NCI-H2227 treated with DMSO at 0.1 percent for 48 hours (cell line): ENCODE data around the gene TRIM47.
A peak's percentile ranks its signal among the peaks of the same experiment; 100 is the strongest.

Source experiments
- DNase-seq: peaks from one replicate; lab custom pipeline; 2025; lab: John Stamatoyannopoulos, UW

Gene TRIM47, protein sequence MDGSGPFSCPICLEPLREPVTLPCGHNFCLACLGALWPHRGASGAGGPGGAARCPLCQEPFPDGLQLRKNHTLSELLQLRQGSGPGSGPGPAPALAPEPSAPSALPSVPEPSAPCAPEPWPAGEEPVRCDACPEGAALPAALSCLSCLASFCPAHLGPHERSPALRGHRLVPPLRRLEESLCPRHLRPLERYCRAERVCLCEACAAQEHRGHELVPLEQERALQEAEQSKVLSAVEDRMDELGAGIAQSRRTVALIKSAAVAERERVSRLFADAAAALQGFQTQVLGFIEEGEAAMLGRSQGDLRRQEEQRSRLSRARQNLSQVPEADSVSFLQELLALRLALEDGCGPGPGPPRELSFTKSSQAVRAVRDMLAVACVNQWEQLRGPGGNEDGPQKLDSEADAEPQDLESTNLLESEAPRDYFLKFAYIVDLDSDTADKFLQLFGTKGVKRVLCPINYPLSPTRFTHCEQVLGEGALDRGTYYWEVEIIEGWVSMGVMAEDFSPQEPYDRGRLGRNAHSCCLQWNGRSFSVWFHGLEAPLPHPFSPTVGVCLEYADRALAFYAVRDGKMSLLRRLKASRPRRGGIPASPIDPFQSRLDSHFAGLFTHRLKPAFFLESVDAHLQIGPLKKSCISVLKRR

DNA sequence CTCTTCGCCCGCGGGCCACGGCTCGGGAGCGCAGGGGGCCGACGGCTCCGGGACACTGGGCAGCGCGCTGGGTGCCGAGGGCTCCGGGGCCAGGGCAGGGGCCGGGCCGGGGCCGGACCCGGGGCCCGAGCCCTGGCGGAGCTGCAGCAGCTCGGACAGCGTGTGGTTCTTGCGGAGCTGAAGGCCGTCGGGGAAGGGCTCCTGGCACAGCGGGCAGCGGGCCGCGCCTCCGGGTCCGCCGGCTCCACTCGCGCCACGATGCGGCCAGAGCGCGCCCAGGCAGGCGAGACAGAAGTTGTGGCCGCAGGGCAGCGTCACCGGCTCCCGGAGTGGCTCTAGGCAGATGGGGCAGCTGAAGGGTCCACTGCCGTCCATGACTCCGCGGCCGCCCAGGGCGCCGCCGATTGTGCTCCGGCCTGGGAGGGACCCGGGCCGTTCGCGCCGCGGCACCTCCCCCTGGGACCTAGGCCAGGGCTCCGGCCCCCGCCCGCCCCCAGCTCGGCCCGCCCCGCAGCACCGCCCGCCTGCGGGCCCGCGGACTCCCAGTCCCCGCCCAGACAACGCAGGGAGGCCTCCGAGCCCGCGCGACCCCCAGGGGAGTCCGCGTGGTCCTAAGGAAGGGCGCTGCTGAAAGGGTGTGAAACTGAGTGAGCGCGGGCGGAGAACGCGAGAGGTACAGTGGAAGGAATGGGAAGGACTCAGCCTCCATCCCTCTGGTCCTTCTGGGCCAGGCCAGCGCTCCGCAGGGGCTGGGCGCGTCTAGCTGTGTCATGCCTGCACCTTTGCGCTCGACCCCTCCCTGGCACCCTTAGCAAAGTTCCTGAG, at the start of gene TRIM47:
TRIM47 (minus strand) TSS at position 408 of the 825 bp plus-strand sequence; CDS start at position 375, 33 bp downstream.
- DNase-seq, result no peak

DNA sequence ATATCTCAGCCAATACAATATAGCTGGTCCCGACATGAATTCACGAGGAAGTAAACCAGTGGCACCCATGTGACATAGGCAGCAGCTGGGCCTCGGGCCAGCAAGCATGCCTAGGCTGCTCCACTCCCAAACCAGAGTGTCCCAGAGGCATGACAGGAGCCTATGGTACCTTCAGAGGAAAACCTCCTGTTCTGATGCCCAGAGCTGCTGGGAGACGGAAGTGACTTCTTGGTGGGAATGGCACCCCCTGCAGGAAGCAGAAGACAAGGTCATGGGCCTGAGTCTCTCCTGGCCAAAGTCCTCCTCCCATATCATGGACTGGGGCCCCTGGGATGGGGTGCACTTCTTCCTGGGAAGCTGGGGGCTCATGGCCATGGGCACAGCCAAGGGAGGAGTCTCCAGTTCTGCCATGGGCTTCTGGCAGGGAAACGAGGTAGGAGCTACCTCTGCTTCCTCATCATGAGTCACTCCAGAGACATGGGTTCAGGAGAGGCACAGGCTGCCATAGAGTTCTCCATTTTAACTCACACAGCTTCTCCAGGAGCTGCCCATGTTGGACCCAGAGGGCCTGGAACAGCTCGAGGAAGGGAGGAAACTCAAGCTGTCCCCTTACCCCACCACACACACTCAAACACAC, 49.0 kb upstream of the TRIM47 start:
- DNase-seq, result no peak

DNA sequence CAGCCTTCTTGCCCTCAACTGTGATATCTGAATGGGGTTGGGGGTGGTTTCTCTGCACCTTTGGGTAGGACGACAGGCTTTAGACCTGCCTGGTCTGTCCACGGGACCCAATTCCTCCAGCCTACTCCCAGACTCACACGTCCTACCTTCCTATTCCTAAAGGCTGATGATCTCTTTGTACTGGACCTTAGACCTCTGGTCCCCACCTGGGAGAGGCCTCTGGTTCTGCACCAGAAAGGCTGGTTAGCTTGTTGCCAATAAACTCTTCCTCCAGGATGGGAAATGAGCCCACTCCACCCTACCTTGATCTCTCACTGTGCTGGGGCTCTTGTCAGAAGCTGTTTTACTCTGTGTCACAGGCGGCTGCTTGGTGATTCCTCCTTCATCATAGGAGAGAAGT, 48.1 kb upstream of the TRIM47 start:
- no peak for DNase-seq

DNA sequence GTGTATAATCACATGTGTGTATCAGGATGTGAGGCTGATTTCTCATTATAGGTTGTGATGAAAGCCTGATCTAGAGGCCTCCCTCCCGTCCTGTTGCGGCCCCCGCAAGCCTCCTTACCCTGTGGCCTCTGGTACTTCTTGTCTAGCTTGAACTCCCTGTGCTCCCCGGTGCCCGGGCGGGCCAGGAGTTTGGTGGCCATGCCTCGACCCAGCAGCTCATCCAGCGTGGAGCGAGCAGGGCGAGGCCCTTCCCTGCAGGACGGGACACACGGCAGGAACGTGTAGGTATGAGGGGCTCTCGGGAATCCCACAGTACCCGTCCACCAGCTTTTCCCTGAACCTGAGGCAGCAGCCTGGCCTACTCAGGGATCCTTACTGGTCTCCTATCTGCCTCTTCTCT, 47.5 kb upstream of the TRIM47 start:
- DNase-seq, result no peak

DNA sequence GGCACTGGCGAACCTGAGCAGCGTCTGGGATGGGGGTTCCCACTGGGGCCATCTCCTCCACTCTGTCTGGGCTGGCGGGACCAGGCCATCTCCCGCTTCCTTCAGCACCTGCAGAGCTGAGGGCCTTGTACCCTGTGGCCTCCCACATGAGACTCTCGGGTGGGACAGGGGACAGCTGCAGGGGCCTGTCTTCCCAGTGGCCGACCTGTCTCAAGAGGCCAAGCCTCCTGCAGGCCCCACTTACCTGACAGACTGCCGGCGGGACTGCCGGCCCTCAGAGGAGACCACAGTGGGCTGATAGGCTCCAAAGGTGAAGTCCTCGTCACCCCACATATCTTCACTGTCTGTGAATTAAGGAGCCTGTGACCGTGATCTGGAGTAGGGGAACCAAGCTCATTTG, 46.7 kb upstream of the TRIM47 start:
- DNase-seq, result no peak

DNA sequence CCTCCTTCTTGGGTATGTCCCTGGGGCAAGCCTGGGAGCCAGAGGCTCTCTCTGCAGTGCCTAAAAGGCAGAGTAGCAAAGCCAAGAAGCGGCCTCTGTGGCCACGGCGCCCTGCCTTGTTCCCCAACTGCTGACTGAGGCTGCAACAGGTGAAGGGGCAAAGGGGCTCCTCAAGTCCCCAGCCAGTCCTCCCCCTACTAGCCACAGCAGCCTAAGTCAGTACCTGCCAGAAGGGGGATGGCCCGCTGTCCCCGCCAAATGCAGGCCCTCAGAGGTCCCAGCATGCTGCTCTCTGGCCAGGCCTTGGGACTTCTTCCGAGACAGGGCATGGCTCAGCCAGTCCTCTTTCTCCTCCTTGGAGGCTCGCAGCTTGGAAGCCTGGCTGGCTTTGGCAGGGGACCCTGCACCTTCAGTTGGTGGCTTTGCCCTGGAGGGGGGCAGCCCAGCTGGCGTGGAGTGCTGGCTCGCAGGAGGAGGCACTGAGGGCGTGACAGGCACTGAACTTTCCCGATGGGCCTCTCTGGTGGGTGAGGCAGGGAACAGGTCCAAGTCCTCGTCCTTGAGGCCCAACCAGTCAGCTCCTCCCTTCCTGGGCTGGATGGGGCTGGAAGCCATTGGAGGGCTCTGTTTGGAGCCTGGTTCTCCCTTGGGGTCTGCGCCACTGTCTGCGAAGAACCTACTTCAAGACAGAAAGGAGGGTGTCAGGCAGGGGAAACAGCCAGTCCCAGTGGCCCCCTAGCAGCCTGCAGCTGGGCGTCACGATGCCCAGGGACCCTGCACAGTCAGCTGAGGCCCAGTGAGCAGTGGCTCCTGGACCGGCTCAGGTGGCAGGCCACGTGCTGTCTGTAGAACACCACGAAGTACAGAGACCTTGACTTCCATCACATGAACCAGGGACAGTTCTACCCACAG, 44.8 kb upstream of the TRIM47 start:
- no peak for DNase-seq

DNA sequence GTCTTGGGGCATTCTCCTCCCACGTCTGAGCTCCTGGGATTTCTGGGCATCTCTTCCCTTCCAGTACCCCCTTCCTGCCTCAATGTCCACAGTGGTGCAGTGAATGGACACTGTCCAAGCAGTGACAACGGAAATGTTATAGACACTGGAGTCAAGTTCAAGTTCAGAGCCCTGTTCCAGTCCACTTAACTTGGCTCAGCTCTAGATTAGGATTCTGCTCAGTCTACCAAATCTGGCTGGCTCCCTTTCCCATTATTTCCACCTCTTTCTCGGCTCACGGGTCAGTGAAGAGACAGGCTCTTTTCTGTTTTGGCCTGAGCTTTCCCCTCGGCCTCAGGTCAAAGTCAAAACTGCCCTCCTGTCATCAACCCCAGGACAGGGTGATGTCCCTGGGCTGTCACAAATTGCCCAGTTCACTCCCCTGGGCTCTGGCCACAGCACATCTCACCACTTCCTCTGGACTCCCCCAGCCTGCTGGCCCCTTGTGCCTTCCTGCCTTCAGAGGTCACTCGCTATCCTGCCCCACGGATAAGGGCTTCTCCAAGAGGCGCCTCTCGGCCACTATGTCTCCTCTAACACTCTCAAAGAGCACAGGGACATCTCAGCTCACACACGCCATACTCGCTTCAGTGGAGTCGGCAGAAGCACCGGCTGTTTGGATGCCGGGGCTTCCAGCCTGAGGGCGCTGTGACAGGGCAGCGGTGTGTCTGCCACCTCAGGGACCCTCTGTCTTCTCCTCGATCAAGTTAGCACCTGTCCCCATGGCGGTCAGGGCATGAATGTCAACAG, 44.0 kb upstream of the TRIM47 start:
- no peak for DNase-seq

DNA sequence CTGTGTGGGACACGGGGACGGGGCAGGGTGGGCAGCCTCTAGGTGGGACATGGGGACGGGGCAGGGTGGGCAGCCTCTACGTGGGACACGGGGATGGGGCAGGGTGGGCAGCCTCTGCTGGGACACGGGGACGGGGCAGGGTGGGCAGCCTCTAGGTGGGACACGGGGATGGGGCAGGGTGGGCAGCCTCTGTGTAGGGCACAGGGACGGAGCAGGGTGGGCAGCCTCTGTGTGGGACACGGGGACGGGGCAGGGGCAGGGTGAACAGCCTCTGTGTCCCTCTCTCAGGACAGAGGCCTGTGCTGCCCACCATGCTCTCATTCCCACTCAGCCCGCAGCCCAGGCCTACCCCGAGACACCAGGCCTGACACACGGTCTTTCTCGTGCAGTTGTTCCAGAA, 43.2 kb upstream of the TRIM47 start:
- no peak for DNase-seq

DNA sequence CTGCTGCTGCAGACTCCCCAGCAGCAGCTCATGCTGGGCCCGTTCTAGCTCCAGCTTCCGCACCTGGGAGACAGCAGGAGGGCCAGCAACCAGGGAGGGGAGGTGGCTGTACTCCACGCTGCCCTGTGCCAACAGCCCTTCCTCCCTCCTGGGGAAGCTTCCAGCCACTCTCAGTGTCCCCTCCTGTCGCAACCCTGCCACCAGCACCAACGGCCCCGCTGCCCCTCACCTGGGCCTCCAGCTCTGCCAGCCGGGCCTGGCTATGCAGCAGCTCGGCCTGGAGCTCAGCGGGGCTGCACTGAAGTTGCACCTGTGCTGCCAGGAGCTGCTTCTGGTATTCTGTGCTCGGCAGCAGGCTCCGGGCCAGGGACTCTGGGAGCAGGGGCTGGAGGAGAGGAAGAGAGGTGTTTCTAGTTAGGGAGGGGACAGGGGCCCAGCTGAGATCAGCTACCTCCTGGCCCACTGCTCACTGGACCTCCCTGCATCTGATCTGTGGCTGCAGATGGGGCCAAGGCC, 41.7 kb upstream of the TRIM47 start:
- no peak for DNase-seq

DNA sequence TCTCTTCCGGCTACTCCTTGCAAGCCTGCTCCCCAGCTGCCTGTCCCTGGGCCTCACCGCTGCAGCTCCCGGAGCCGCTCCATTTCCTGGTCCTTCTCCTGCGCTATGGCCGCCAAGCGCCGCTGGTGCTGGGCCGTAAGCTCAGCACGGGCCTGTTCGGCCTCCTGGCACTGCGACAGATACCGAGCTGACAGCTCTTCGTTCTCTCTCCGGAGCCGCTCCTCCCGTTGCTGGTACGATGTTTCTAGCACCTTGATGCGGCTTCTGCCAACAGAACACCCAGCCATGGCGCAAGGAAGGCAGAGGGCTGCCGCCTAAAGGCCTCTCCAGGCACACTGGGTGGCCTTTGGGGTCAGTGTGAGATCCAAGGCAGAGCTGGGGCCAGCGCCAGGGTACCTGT, 41.2 kb upstream of the TRIM47 start:
- DNase-seq, result no peak

DNA sequence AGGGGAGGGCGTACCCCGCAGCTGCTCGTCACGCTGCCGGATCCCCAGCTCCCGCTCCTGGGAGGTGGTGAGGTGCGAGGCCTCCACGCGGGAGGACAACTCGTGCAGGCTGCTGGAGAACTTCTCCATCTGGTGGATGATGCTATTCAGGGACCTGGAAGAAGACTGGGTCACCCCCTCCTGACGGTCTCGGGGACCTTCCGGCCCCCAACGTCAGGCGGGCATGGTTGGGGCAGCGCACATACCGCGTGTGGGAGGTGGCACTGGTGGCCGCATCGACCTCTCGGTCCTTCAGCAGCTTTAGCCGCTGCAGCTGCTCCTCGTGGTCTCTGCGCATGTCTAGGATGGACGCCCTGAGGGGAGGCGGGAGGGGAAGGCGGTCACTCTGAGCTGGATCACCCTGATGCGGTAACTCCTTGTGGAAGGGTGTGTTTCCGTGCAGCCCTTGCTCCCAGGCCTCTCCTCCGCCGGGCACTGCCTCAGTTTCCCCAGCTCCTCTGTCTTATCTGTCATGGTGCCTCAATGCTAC, 39.6 kb upstream of the TRIM47 start:
- no peak for DNase-seq

DNA sequence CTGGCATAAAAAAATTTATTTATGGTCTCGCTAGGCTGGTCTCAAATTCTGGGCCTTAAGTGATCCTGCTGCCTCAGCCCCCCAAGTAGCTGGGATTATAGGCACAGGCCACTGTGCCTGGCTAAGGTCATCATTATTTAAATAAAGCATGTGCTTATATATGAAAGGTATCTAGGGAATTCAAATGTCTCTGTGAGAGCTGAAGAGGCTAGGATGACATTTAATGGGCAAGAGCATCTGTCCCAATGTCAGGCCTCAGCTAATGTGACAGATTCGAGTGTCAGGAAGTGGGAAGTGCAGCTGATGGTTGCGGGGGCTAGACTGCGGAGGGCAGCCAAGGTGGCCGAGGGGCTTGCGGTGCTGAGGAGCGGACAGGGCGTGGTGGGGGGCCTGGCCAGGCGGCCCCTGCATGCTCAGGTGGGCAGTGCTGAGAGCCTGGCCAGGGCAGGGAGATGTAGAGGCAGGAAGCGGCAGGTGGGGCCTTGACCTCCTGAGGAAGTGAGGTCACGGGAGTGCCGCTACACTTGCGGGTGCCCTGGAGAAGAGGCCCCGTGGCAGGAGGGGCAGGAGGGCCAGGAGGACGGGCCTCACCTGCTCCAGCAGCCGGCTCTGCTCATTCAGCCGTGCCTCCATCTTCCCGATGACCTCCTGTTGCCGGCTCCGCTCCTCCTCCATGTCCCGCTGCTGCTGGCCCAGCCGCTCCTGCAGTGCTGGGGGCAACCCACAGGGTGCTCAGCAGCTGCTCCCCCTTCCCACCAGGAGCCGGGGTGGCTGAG, 38.9 kb upstream of the TRIM47 start:
- DNase-seq, result no peak

DNA sequence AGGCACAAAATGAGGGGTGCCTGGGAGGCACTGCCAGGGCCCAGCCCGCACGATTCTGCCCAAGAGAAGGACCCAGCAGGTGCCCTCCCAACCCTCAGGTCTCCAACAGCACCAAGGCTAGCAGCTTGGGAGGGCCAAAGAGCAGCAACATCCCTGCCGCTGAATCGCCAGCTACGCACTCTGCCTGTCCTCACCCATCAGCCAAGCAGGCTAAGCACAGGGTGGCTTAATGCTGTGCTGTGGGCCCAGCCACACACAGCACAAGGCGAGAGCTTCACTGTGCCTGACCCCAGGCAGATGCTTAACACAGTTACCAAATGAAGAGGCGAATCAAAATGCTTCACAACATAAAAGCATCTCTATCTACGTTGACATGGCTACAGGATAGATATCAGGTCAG, 36.9 kb upstream of the TRIM47 start:
- DNase-seq, result no peak

DNA sequence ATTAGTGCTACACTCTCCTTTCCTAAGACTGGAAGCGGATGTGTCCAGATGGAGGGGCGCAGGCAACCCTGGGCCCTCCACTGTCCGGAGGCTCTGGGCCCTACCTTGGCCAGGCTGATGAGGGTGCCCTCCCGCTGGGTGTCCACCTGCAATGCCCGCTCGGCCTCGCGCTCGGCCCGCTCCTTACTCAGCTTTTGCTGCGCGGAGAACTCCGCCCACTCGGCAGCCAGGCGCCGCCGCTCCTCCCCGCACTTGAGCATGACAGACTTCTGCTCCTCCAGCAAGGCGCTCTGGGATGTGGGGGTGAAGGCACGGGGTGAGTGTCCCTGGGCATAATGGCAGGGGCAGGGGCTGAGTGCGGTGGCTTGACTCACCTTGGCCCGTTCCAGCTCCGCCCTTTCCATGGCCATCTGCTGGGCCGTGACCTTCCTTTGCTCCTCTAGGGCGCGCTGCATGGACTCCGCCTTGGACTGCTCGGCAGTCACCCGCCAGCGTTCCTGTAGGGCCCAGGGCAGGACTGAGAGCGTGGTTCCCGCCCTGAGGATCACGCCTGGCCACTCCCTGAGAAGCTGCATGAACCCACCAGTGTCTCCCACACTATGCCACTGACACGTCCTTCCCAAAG, 36.4 kb upstream of the TRIM47 start:
- no peak for DNase-seq

DNA sequence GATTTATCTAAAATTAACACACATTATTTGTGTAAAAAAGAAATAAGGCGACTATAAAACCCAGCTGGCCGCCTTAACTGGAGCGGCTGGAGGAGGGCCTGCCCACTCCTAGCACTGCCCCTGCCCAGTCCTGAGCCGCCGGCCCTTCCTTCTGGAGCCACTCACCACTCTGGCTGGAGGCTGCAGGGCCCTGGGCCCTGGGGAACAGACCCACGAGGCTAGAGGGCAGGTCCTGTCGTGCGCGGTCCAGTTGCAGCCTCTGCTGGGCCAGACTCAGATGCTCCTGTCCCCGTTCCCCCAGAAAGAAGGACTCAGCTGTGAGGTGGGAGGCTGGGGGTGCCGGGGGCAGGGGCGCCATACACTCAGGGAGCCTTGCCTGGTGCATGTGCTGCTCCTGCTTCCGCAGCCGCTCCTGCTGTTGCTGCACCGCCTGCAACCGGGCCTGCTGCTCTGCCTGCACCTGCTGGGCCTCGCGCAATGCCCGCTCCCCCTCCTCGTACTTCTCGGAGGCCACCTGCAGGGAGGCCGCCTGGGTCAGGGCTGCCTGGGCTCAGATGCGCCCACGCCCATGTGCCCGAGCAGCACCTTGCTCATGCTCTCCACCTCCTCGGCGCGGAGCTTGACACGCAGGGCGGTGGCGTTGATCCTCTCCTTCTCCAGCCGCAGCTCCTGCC, 35.3 kb upstream of the TRIM47 start:
- no peak for DNase-seq

DNA sequence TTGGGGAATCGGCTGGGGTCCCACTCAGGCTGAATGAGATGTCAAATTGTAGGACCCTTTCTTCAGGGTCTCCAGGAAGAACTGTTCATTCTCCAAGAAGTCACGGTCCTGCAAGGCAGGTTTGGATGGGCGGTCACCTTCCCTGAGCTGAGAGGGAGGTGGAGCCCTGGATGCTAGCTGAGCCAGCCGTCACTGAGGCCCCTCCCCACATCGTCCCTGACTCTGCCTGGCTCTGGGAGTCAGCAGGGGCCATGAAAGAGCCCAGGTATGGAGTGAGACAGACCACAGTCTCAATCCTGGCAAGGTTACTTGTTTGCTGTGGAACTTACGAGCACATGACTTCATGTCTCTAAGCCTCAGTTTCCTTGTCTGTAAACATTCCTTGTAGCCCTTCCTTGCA, 32.3 kb upstream of the TRIM47 start:
- DNase-seq, result no peak

DNA sequence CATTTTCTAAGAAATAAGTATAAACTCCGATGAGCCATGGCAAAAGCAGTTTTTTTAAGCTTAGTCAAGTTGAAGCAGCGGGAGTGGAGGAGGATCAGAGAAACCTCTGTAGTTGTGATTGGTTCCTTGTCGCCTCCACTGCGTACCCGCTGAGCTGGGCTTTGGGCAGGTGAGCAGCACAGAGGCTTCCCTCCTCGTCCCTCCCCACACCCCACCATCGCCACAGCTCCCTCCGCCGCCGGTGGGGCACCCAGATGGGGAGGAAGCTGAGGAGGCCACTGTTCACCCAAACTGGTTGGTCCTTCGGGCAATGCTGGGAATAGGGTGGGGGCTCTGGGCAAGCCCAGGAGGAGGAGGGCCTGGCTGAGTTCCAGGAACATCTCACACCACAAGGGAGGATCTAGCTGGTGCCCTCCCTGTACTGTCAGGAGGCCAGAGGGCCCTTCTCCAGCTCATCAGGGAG, 31.5 kb upstream of the TRIM47 start:
- peak; percentile 30 for DNase-seq
